Kasumi-1 (cell line): ENCODE results near the gene IDNK.
"Not testable (repeated sequence)": the region's sequence is repeated elsewhere in the genome, so short reads cannot be mapped to it uniquely, and the experiment has no call there.

Experiments used
- DNase-seq, 2 experiments: peaks; one replicate each; lab custom pipeline; 2025; lab: John Stamatoyannopoulos, UW

The IDNK gene

DNA sequence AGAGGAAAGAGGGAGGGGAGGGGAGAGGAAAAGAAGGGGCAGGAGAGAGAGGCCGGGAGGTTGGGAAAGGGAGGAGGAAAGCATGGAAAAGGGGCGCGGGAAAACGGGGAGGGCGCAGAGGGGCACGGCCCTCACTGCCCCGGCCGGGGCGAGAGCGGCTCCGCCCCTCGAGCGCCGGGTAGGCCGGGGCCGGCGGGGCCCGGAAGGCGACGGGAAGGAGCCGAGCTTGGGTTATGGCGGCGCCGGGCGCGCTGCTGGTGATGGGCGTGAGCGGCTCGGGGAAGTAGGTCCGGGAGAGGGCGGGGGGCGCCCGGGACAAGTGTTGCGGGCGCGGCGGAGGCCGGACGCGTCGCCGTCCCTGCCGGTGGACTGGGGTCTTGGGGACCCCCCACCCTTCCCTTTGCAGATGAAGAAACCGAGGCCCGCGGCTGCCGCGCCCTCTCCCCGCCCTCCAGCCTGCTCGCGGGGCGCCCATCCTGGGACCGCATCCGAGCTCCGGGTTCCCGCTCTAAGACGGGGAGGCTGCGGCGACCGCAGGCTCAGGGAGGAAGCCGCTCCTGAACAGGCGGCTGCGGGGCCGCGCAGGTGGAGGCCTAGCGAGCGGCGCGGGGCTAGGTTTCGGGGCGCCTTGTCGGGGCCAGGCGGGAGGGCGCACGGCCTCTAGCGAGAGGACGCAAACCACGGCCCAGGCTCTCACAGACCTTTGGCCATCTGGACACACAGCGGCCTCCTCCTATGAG lies at the start of gene IDNK:
Gene IDNK, plus strand, starts transcription at position 205 of the 740 bp plus-strand sequence. Its CDS starts 29 bp downstream, at position 234.
- peak; percentile 48 to 53 for DNase-seq

GRCh38 chr9:83574482-83574881 lies 48.5 kb upstream of the IDNK start:
- no peak for DNase-seq

- no peak for DNase-seq
These were observed 40.9 kb upstream of the IDNK start for GRCh38 chr9:83582029-83582428.

GRCh38 chr9:83583151-83584014 lies 39.6 kb upstream of the IDNK start:
- DNase-seq, result peak; percentile 67 to 79

DNA sequence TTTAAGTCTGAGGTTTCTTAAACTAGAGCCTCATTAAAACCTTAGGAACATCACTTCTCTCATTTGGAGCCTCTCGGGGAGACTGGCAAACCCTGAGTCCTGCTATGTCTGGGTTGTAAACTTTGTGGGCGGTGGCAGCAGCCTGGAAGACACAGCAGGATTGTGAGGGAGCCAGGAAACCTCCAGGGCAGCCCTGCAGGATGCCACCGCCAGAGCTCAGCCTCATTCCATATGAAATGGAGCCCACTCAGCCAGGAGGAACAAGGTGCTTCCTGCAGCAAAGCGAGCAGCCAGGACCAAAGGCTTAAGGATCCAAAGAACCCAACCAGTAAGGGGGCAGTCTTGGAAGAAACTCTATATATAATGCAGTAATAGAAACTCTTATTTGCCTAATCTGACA lies 37.9 kb upstream of the IDNK start:
- DNase-seq, result no peak

DNA sequence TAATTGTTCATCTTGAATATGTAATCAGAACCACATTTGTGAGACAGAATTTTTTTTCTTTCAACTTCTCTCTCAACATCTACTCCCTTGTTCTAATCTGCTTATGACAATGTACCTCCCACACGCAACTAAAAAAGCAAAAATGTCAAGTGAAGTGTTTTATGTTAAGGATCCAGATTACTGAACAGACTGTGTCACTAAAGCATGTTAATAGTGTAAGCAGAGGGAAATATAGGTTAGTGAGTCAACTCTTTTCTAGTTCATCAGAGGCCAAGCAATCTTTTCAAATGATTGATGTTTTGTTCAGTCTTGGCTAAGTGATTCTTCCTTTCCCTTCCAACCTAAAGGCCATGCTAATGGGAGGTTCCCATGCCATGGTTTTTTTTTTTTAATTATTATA lies 34.7 kb upstream of the IDNK start:
- no peak for DNase-seq

GRCh38 chr9:83596899-83597504 lies 25.9 kb upstream of the IDNK start:
- DNase-seq, result peak; percentile 39 to 44

DNA sequence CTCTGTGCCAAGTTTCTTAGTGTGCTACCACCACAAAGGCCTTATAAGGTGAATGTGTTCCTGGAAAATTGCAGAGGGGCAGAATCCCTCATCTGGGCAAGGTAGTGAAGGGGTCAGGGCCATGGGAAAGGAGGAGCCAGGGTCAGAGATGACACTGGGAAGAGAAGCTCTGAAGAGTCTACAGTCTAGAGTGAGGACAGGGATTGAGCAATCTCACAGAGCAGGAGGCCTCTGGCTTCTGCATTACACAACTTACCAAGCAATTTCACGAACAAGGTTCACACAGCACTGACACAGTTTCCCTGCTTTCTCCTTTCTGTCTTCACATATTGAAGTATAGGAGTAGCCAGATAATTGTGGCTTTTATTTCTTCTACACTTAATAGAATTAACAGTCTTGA lies 24.5 kb upstream of the IDNK start:
- DNase-seq, result peak; percentile 48 to 67

DNA sequence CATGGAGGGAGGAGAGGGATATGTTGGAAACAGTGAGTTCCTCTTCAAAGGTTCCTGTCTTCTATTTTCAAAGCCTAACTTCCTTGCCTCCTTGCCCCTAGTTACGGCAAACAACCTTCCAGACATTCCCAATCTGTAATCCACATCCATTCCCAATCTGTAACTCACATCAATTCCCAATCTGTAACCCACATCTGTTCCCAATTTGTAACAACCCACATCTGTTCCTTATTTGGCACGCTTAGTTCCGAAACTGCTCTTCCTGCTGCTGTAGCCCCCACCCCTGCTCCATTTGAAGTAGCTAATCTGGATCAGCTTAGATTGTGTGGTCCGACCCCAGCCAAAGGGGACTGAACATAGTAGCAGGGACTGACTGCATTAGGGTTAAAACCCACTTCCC lies 23.9 kb upstream of the IDNK start:
- DNase-seq, result no peak

- no peak for DNase-seq
These were observed 21.5 kb upstream of the IDNK start for GRCh38 chr9:83601463-83601862.

GRCh38 chr9:83607620-83608019 lies 15.3 kb upstream of the IDNK start:
- DNase-seq, result peak in 1 of 2 experiments; percentile 1

DNA sequence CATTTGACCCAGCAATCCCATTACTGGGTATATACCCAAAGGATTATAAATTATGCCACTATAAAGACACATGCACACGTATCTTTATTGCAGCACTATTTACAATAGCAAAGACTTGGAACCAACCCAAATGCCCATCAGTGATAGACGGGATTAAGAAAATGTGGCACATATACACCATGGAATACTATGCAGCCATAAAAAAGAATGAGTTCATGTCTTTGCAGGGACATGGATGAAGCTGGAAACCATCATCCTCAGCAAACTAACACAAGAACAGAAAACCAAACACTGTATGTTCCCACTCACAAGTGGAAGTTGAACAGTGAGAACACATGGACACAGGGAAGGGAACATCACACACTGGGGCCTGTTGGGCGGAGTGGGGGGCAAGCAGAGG lies 9.6 kb upstream of the IDNK start:
- DNase-seq, result not testable (repeated sequence)

- no peak for DNase-seq
These were observed 5.6 kb upstream of the IDNK start for GRCh38 chr9:83617299-83617698.

DNA sequence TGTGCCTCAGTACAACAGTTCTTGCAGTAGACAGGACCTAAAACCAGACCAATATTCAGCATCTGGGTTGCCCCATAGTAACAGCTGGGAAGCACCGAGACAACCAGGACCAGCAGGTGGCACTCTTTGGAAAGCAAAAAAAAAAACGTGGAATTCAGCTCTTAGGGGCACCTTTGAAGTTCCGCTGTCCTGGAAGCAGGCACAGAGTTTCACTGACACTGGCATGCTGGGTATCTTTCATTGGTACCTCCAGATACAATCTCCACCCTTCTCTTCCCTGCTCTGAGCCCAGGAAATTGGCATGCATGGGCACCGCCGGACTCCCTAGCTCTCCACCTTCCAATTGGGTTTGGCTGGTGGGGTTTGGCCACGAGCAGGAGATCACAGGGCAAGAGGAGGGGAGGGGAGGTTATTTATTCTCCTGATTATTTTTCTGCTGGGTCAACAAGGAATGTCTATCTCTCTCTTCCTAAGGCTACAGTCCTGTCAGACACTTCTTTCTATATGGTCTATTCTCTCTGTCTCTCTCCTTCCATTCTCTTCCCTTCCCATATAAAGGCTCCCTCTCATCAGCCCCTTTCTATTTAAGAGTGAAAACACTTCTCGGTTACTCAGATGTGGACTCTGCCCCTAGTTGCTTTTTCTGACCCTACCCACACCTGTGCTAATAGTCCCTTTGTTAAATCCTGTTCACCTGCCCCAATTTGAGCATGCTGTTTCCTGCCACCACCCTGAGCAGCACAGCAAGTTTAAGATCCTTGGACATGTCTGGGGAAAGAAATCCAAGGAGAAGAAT lies 1.9 kb upstream of the IDNK start:
- peak; percentile 58 for DNase-seq

- DNase-seq, result peak in 1 of 2 experiments; percentile 48
These were observed 457 bp upstream of the IDNK start for GRCh38 chr9:83622433-83622938.

- peak; percentile 18 to 19 for DNase-seq
These were observed 735 bp downstream of the IDNK start for GRCh38 chr9:83623679-83624076.

DNA sequence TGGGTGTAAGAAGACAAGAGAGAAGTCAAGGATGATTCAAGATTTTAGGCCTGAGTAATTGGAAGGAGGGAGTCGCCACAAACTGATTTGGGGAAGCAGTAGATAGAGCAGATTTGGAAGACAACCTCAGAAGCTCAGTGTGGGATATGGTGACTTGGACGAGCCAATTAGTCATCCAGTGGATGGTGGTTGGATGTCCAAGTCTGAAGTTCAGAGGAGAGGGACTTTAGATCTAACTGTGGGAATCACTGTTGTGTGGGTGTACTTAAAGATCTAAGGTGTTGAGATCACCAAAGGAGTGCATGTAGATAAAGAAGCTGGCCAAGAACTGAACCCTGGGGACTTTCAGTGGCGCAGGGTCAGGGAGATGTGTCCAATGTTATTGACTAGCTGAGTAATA lies 2.2 kb downstream of the IDNK start:
- DNase-seq, result no peak

DNA sequence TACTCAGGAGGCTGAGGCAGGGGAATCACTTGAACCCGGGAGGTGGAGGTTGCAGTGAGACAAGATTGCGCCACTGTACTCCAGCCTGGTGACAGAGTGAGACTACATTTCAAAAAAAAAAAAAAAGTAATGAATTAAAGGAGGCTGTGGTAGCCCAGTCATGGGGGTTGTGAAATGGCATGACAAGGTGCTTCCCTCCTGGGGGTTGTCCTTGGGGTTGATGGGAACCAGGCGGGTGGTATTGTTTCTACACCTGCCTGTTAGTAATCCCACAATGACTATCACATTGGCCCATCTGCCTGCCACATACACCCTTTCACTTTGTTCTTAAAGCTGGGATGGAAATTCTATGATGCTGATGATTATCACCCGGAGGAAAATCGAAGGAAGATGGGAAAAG lies 5.6 kb downstream of the IDNK start:
- DNase-seq, result no peak

DNA sequence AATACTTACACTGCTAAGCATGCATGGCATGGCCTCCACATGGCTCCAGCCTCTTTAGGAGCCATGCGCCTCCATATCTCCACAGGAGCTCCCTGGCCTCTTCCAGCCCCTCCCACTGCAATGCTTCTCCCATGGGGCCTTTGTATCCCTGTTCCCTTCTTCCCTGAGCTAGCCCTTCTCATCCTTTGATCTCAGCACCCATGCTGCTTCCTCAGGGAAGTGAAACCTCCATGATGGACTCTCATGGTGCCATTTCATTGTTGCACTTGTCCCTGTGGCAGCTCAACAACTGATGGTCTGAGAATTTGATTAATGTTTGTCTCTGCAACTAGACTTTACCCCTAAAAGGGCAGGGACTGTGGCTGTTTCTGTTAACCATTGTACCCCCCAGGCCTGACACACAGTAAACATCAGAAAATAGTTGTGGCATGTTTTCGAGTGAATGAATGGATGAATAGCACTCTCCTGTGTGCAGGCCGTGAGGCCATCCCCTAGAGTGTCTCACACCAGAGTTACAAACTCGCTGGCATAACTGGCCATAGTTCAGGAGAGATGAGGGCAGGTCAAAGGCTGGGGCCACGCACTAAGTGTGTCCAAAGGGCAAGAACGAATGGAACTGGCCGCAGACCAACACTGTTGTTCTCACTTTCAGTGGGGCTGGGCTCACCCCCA lies 6.6 kb downstream of the IDNK start:
- no peak for DNase-seq

- no peak for DNase-seq
These were observed 8.1 kb downstream of the IDNK start for GRCh38 chr9:83630938-83631457.

GRCh38 chr9:83633255-83633654 lies 10.3 kb downstream of the IDNK start:
- DNase-seq, result no peak
